Hypothalamus (tissue), 51 donors: Measurements from ENCODE around the gene ERCC2.

Experiments
- DNase-seq, 51 donors: peaks; one replicate each; lab custom pipeline; 2025; lab: John Stamatoyannopoulos, UW

ERCC2 gene

DNA sequence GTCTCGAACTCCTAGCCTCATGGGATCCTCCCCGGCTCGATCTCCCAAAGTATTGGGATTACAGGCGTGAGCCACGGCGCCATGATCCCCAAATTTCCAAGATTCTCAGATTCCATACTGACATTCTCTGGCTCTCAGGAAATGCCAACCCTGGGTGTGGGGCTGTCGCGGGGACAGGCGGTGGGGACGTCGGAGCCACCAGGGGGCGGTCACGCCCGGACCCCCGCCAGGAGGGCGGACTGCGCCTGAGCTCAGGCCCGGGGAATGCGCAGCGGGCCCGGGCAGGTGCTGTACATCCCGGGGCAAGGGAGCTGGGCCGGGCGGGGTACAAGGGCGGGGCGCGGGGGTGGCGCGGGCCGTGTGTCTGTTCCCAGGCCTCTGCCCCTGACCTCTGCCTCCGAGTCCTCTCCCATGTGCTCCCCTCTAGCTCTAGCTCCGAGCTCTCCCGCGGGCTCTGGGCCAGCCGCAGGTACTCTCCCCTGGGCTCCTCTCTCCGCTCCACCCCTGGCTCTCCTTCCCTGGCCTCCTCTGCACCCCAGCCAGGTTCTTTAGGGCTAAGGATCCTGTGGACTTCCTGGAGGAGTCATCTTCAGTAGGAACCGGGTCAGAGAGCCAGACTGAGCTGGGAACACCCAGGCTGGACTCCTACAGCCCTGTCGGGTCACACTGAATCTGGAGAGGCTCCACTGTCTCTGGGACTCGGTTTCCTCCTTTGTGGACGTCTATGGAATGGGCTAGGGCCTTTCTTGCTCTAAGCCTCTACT lies 32.1 kb upstream of the ERCC2 start:
- no peak for DNase-seq

DNA sequence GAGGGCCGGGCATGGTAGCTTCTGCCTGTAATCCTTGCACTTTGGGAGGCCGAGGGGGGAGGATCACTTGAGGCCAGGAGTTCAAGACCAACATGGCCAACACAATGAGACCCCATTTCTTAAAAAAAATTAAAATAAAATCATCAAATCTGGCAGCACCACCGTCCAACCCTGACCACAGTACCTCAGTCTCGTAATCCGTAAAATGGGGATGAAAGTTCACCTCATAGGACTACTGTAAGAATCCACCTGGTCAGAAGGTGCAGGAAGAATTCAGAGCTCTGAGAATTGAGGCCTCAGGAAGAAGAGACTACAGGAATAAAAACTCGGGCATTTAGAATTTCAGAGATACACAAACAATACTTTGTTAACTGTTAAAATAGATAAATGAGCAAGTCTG lies 31.4 kb upstream of the ERCC2 start:
- DNase-seq = no peak

DNA sequence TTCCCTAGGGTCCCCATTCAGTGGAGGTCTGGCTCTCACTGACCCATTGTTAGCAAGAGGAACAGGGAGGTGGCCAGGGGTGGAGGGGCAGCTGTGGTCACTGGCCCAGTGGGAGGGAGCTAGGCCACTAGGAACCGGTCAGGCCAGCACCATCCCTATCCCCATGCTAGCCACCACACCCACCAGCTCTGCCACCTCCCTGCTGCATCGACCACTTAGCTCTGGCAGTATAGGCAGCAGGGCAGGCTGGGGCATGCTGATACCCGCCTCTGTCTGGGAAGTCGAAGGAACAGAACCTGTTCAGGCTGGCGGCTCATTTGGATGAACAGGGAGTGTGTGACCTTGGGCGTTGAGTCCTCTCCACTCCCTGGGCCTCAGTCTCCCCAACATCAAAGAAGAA lies 29.8 kb upstream of the ERCC2 start:
- DNase-seq = no peak

DNA sequence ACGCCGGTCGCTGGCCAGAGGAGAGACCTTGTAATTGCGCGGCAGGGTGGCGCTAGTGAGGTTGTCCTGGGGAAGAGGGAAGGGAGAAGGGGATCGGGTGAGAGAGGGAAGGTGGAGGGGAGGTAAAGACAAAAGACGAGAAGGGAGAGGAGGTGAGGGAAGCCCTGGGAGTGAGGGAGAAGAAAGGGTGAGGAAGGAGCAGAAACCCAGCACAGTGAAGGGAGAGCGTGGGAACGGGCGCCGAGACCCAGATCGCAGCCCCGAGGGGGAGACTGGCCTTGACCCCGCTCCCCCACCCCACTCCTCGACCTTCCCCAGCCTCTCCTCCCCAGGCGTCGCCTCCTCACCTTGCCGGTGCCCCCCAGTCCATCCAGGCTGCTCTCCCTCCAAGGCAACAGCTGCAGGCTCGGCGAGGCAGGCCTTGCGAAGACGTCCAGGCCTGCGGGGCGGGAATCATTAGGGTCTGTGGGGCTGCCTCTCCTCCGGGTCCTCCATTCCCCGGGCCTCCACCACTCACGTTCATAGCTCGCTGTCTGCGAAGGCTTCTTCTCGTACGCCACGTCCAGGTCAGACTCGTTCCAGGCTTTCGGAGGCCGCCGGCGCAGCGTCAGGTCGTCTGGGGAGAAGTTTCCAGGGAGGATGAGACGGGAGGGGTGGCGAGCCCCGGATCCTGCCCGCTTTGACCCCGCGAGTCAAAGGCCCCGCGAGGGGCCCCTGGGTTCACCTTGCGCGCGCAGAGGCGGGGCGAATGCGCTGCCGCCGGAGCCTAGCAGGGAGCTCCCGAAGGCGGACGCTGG lies 25.6 kb upstream of the ERCC2 start:
- no peak for DNase-seq

DNA sequence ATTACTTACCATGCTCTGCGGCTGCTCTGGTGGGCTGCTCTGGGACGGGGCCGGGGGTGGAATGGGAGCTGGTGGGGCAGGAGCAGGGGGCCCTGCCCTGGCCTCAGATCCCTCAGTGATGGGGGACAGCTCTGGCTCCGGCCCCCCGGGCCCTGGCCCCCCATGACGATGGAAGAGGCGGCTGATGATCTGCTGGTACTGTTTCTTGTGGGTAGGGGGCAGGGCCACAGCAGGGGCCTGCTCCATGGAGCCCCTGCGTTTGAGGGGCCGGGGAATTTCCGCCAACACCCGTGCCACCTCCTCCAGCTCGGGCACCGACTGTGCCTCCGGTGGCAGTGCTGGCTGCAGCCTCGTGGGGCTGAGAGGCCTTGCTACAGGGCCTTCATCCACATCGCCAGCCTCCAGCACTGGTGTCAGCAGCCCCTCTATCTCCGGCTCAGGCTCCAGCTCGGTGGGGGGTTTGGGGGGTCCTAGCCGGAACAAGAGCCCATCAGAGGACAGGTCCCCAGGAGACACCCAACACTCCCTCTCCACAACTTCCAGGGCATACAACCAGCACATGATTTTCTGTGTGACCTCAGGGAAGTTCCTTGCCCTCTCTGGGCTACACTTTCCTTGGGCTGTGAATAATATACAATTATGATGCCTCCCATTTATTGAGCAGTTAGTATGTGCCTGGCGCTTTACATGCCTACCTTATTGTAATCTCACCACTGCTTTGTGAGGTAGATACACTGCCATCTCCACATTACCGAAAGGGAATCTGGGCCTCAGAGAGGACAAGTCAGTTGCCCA lies 21.7 kb upstream of the ERCC2 start:
- no peak for DNase-seq

DNA sequence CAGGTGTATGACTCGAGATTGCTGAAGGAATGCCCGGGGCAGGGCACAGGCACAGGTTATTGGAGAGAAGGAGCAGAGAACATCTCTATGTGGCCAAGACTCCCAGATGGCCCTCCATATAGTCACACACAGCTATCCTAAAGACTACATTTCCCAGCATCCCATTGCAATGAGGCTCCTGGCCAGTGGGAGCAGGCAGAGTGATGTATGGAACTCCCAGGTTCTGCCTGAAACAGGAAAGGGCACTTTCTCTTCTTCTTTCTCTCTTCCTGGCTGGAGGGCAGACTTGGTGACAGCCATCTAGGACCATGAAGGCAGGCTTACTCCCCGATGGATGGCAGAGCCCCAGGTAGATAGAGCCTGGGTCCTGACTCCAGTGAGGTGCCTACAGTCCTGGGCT lies 21.0 kb upstream of the ERCC2 start:
- no peak for DNase-seq

DNA sequence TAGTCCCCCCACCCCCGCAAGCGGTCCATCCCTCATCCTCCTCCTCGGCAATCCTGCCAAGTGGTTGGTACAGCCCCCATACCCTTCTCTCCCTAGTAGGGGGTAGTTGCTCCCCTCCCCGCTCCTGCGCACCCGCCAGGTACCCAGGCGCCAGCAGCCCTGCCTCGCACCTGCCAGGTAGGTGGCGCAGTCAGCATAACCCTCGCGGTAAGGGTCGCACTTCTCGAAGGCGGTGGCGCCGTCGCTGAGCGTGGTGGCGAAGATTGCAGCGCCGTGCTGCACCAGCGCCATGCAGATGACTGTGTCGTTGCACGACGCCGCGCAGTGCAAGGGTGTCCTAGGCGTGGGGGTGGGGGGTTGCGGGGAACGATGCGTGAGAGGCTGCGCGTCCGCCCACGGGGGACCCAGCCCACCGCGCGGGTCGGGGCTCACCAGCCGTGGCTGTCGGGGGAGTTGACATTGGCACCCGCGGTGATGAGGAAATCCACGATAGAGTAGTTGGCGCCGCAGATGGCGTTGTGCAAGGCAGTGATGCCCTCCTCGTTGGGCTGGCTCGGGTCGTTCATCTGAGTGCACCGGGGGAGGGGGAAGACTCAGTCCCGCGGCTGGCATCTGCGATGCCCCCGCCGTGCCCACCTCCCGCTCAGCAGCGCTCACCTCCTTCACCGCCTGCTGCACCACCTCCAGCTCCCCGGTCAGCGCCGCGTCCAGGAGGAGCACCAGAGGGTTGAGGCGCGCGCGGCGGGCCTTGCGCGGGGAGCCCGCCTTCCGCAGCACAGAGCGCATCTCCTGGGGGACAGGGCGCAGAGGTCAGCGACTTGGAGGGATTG lies 15.2 kb upstream of the ERCC2 start:
- DNase-seq = no peak

DNA sequence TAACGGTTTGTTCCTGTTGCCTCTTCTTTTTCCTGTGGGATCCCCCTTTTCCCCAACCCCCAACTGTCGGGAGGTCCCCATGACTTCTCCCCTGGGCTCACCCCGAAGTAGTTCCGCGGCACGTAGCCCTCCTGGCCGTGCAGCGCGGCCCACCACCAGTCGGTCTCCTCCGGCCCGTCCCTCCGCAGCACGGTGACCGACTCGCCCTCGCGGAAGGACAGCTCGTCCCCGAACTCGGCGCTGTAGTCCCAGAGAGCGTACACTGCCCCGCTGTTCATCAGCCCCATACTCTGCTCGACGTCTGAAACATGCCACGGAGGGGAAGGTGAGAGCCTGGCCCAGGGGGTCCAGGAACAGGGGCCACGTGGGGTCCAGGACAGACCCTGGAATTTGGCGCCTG lies 12.1 kb upstream of the ERCC2 start:
- DNase-seq = no peak

DNA sequence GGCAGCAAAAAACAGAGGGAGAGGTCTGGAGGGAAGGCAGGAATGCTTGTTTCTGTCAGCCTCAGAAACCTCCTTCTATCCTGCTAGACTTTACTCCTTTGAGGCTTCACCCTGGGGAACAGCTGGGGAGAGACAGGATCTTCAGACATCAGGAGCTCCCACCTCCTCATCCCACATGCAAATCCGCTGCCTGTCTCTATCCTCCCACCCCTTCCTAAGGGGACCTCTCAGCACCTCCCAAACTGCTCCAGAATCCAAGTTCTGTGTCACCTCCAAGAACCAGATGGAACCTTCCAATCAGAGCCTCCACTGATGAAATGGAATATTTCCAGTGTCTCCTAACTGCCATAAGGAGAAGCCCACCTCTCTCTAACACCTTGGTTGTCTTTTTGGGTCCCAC lies 9.7 kb upstream of the ERCC2 start:
- no peak for DNase-seq

DNA sequence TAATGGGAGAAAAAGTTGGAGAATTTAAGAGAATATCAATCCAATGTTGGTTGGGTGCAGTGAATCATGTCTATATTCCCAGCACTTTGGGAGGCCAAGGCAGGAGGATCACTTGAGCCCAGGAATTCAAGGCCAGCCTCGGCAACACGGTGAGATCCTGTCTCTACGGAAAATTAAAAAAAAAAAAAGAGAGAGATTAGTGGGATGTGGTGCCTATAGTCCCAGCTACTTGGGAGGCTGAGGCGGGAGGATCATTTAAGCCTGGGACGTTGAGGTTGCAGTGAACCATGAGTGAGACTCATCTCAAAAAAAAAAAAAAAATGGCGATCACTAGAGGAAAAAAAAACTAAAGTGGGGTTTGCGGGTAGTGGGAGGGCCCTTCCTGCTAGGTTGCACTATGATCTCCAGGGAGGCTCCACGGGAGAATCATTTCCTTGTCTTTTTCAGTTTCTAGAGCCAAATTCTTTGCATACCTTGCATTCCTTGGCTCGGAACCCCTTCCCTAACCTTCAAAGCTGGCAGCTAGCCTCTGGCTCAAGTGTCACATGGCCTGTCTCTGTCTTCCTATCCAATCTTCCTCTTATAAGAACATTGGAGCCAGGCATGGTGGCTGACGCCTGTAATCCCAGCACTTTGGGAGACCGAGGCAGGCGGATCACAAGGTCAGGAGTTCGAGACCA lies 5.8 kb upstream of the ERCC2 start:
- no peak for DNase-seq

DNA sequence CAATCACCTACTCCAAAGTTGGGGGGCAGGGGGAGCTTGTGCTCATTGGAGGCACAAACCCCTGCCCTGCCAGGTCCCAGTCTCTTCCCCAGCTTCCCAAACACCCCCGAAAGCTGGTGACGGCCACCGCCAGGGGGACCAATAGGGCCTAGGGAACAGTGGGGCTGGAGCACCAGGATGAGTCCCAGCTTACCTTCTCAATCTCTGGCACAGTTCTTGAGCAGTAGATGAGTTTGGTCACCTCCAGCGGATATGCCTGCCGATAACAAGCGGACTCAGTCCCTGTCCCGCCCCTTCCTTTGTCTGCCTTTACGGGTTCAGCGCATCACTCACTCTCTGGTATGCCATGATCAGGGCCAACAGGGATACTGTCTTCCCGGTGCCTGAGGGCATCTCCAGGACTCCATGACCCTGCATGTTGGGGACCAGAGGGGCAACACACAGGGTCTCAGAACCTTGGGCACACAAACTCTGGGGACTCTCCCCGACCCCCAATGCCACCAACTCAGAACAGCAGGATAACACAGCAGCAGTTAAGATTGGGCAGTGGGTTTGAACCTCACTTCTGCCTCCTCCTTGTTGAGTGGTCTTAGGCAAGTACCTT lies 1.5 kb downstream of the ERCC2 start:
- DNase-seq = no peak

DNA sequence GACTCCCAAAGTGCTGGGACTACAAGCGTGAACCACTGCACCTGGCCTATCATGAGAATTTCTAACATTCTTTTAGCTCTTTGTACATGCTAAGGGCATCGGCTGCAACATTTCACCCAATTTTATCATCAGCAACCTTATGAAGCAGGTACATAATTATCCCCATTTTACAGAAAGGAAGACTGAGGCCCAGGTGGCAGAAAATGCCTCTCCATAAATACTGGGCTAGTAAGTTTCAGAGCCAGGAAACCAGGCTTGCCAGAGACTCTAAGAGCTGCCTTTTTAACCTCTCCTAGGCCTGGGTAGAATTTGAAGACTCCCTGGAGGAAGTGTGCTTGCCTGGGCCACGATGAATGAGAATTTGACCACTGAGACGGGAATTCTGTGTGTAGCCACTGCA lies 2.2 kb downstream of the ERCC2 start:
- DNase-seq = no peak

DNA sequence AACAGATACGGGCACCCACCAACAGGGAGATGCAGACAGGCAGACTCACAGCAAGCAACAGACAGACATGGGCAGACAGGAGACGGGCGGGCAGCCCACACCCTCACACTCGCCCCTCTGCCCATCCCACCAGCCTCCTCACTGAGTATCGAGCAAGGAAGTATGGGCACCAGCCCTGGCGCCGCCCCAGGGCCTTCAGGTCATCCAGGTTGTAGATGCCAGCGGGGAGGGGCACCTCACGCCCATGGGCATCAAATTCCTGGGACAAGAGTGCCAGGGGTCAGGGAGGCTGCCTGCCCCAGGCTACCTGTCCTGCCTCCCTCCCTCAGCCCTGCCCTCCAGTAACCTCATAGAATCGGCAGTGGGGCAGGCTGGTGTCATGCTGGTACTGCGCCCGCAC lies 5.7 kb downstream of the ERCC2 start:
- DNase-seq = no peak

DNA sequence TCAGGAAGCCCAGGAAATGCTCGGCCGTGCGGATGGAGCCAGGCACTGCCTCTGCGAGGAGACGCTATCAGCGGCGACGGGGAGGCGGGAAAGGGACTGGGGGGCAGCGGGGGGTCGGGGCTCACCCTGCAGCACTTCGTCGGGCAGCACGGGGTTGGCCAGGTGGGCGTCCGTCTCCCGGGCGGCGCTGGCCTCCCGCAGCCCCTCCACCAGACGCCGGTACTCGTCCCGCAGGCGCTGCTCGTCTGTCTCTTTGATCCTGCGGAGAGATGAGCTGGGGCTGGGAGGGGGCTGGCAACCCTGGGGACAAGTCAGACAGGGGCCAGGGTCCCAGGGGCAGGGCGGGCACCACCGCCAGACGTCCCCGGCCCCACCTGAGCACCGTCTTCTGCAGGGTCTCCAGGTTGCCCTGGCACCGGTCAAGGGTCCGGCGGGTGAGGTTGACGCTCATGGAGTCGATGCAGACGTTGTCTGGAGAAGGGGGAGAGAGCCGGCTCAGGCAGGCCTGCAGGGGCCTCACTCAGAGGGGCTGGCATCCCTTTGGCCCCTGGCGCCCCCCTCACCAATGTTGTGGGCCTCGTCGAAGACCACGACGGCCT lies 6.4 kb downstream of the ERCC2 start:
- DNase-seq = no peak

DNA sequence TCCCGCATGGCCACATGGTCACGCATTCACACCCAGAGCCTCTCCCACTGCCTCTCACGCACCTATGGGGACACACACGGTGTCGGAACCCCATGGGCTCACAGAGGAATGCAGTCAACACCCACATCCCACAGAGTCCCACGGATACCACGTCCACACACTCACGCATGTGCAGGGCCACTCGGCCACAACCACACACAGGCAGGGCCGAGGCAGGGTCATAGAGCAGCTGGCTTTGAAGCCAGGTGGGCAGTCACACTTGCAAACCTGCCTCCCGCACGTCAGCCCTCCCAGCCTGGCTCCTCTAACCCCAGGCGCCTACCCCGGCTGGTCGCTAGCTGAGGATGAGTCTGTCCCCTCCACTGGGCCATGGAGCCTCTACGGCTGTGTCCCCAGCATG lies 8.1 kb downstream of the ERCC2 start:
- no peak for DNase-seq

DNA sequence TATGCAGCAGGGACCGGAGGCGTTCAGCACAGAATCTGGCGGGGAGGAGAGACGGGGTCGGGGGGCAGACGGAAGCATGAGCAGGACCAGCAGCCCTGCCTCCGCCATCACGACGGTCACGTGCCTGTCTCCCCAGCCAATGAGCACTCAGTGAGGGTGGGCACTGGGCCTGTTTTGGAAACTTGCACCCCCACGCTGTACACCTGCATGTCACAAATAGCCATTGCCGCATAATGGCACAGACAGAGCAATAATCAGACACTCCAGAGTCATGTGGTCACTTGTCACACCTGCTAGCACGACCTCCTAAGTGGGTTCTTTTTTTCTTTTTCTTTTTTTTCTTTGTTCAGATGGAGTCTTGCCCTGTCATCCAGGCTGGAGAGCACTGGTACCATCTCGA lies 8.8 kb downstream of the ERCC2 start:
- no peak for DNase-seq

DNA sequence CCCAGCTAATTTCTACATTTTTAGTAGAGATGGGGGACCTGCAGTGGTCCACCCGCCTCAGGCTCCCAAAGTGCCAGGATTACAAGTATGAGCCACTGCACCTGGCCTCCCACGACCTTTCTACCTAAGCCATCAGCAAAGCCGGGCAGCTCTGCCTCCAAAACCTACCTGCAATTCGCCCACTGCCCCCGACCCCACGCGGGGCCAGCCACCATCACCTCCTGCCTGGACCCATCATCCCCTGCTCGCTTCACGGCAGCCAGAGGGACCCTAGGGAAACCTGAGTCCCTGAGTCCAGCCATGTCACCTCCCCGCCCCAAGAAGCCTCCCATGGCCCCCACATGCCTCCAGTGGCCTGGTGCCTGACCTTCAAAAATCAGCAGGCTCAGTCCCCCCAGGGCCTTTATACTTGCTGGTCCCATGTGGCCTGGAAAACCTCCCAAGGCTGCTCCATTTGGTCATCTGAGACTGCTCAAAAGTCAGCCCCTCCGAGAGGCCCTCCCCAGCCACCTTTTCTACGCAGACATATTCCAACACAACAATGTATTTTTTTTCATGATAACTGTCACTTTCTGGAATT lies 12.1 kb downstream of the ERCC2 start:
- no peak for DNase-seq

DNA sequence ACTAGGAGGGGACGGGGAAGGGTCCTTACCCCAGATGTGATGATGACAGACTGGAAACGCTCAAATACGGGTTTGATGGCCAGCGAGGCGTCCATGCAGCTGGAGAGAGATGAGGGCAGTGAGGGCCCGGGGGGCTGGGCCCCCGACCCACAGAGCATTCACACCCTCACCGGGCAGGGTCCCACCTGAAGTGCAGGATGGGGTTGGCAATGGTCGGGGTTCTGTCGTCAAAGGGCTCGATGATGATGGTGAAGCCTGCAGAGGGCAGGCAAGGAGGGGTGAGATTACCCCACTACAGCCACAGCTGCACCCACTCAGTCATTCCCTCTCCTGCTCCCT lies 13.0 kb downstream of the ERCC2 start:
- DNase-seq = no peak
